GM18951 (cell line): ENCODE measurements around the gene GOLGA2.
A peak's percentile ranks its signal among the peaks of the same experiment; 100 is the strongest.

Source experiments
- POLR2A ChIP-seq: IDR thresholded peaks from 4 replicates; pipeline ENCODE4 v1.6.1; 2011; ENCODE audit warnings: mild to moderate bottlenecking; ENCODE audit not compliant: insufficient read length, insufficient read depth; ENCODE audit errors: extremely low read depth
- in situ Hi-C: fragments of 300-500 bp; cut with MboI; formaldehyde crosslinking; loops from one replicate; pipeline ENCODE4 v1.12.0; 2022; ENCODE audit warnings: low sequenced_read_pairs, mixed read lengths, inconsistent platforms; ENCODE audit not compliant: unreplicated experiment

GOLGA2 gene

GRCh38 chr9:128226412-128226801, 49.4 kb downstream of the GOLGA2 start:
- in situ Hi-C loops, result no loop called here
- no peak for TF ChIP-seq POLR2A

- TF ChIP-seq POLR2A, result no peak
- in situ Hi-C loops, result no loop called here
These were observed 49.9 kb downstream of the GOLGA2 start for GRCh38 chr9:128225770-128226411.

- in situ Hi-C loops, result no loop called here
- TF ChIP-seq POLR2A, result no peak
These were observed 50.9 kb downstream of the GOLGA2 start for GRCh38 chr9:128224877-128225276.

- no peak for TF ChIP-seq POLR2A
- in situ Hi-C loops, result no loop called here
These were observed 52.7 kb downstream of the GOLGA2 start for GRCh38 chr9:128222880-128223670.

GRCh38 chr9:128222026-128222425, 53.8 kb downstream of the GOLGA2 start:
- no peak for TF ChIP-seq POLR2A
- in situ Hi-C loops, result no loop called here

GRCh38 chr9:128219831-128220230, 56.0 kb downstream of the GOLGA2 start:
- no peak for TF ChIP-seq POLR2A
- in situ Hi-C loops, result no loop called here

GRCh38 chr9:128218518-128219389, 57.1 kb downstream of the GOLGA2 start:
- in situ Hi-C loops, result no loop called here
- peak; percentile 30 for TF ChIP-seq POLR2A

GRCh38 chr9:128218172-128218517, 57.7 kb downstream of the GOLGA2 start:
- in situ Hi-C loops, result no loop called here
- no peak for TF ChIP-seq POLR2A

- in situ Hi-C loops, result no loop called here
- no peak for TF ChIP-seq POLR2A
These were observed 58.8 kb downstream of the GOLGA2 start for GRCh38 chr9:128216781-128217553.

GRCh38 chr9:128215491-128216409, 60.1 kb downstream of the GOLGA2 start:
- in situ Hi-C loops, result no loop called here
- no peak for TF ChIP-seq POLR2A

GRCh38 chr9:128214571-128215490, 61.0 kb downstream of the GOLGA2 start:
- no peak for TF ChIP-seq POLR2A
- in situ Hi-C loops, result no loop called here
